H1 (cell line): ENCODE measurements around the gene ZSCAN4. TPM values are rescaled to one million over a fixed set of nuclear protein-coding genes. Genes with fewer than 3 reads are reported as not detected.
A peak's percentile ranks its signal among the peaks of the same experiment; 100 is the strongest.

Experiments used
- CTCF ChIA-PET: fragments of 300-600 bp; sonication (Branson Sonifier 250); formaldehyde crosslinking; loops from one replicate; lab custom pipeline; 2021; ENCODE audit not compliant: partially characterized antibody; lab: Charles Lee
- POLR2A ChIA-PET: fragments of 300-600 bp; sonication (Branson Sonifier 250); formaldehyde crosslinking; loops from one replicate; lab custom pipeline; 2021; ENCODE audit warnings: inconsistent platforms; ENCODE audit not compliant: partially characterized antibody; lab: Charles Lee
- DNase-seq, 2 experiments: peaks; one replicate each; pipeline versions ENCODE4 v3.0.0 to v3.0.0-alpha.2; 2010 to 2022; ENCODE audit warnings: low spot score in 2 of 2, low read depth in 1 of 2, mixed read lengths in 1 of 2
- FAIRE-seq: peaks from 2 replicates; lab custom pipeline; 2011; peaks lifted over from hg19 to GRCh38; lab: Jason Lieb, UNC
- H2AFZ ChIP-seq: 2 replicates; pipeline ENCODE4 v1.8.1; 2012; ENCODE audit warnings: low read length, inconsistent platforms
- H2AK5ac ChIP-seq: 2 replicates; pipeline ENCODE4 v1.6.1; 2013; ENCODE audit warnings: low read depth, low read length
- H2BK120ac ChIP-seq: replicated peaks from 2 replicates; pipeline ENCODE3; 2013; ENCODE audit warnings: low read depth, low read length, inconsistent platforms
- H2BK12ac ChIP-seq: 2 replicates; pipeline ENCODE4 v1.6.1; 2013; ENCODE audit warnings: low read depth, low read length
- H2BK15ac ChIP-seq: 2 replicates; pipeline ENCODE4 v1.6.1; 2013; ENCODE audit warnings: low read length
- H2BK20ac ChIP-seq: 2 replicates; pipeline ENCODE4 v1.6.1; 2013; ENCODE audit warnings: low read length
- H2BK5ac ChIP-seq: 2 replicates; pipeline ENCODE4 v1.6.1; 2013; ENCODE audit warnings: low read depth, low read length
- H3K14ac ChIP-seq: 2 replicates; pipeline ENCODE4 v1.6.1; 2013; ENCODE audit warnings: inconsistent platforms; ENCODE audit not compliant: insufficient read length
- H3K18ac ChIP-seq: 2 replicates; pipeline ENCODE4 v1.6.1; 2013; ENCODE audit warnings: low read length; ENCODE audit errors: extremely low read depth
- H3K23ac ChIP-seq: 2 replicates; pipeline ENCODE4 v1.6.1; 2013; ENCODE audit warnings: inconsistent platforms; ENCODE audit not compliant: insufficient read length
- H3K23me2 ChIP-seq: 2 replicates; pipeline ENCODE4 v1.6.1; 2013; ENCODE audit warnings: low read depth, low read length
- H3K27ac ChIP-seq: 2 replicates; pipeline ENCODE4 v1.6.1; 2011; ENCODE audit warnings: low read depth, low read length, inconsistent platforms
- H3K27me3 ChIP-seq, 4 experiments: replicated peaks in 1 of 4; 1 replicate in 1 of 4; 2 replicates in 3 of 4; pipeline versions ENCODE4 v1.6.1 to v1.8.1; 2011 to 2013; ENCODE audit warnings: low read length in 3 of 4, mild to moderate bottlenecking in 3 of 4, inconsistent platforms in 2 of 4, mixed read lengths in 2 of 4, moderate library complexity in 1 of 4; ENCODE audit not compliant: control insufficient read depth in 3 of 4, insufficient read depth in 3 of 4; ENCODE audit errors: extremely low read depth in 1 of 4
- H3K36me3 ChIP-seq, 4 experiments: 2 replicates each; pipeline versions ENCODE4 v1.6.1 to v1.8.1; 2011 to 2013; ENCODE audit warnings: mild to moderate bottlenecking in 4 of 4, low read length in 3 of 4, moderate library complexity in 2 of 4, control low read depth in 1 of 4, inconsistent platforms in 1 of 4; ENCODE audit not compliant: insufficient read depth in 4 of 4, control insufficient read depth in 2 of 4
- H3K4ac ChIP-seq: replicated peaks from 2 replicates; pipeline ENCODE3; 2013; ENCODE audit warnings: low read length, low read depth, mixed read lengths, inconsistent platforms; ENCODE audit not compliant: insufficient read length
- H3K4me1 ChIP-seq, 4 experiments: replicated peaks in 1 of 4; 1 replicate in 1 of 4; 2 replicates in 3 of 4; pipeline versions ENCODE4 v1.6.1 to v1.8.1; 2011 to 2013; ENCODE audit warnings: low read length in 3 of 4, inconsistent platforms in 2 of 4, mixed read lengths in 1 of 4; ENCODE audit not compliant: insufficient read depth in 4 of 4, control insufficient read depth in 3 of 4
- H3K4me2 ChIP-seq, 2 experiments: 2 replicates each; pipeline versions ENCODE4 v1.6.1 to v1.8.1; 2011 to 2013; ENCODE audit warnings: low read depth in 2 of 2, low read length in 2 of 2, control low read depth in 1 of 2, inconsistent platforms in 1 of 2, mild to moderate bottlenecking in 1 of 2; ENCODE audit not compliant: insufficient read depth in 1 of 2
- H3K4me3 ChIP-seq, 4 experiments: fragments of 200-600, 300-600 bp in 1 of 4; sonication (generic), shearing (Covaris generic), sonication (Bioruptor Twin) in 1 of 4; 2 replicates each; pipeline versions ENCODE4 v1.5.1 to v1.8.1; 2011 to 2016; ENCODE audit warnings: low read length in 4 of 4, low read depth in 3 of 4, control low read depth in 2 of 4, inconsistent platforms in 2 of 4, mild to moderate bottlenecking in 2 of 4, mixed read lengths in 1 of 4, moderate library complexity in 1 of 4; ENCODE audit not compliant: insufficient read depth in 2 of 4; ENCODE audit errors: extremely low read depth in 1 of 4
- H3K56ac ChIP-seq: replicated peaks from 2 replicates; pipeline ENCODE3; 2013; ENCODE audit warnings: low read depth, mild to moderate bottlenecking, mixed read lengths, low read length, inconsistent platforms; ENCODE audit not compliant: insufficient read length
- H3K79me1 ChIP-seq: 2 replicates; pipeline ENCODE4 v1.6.1; 2013; ENCODE audit warnings: low read depth, low read length, control low read depth
- H3K79me2 ChIP-seq, 2 experiments: 2 replicates each; pipeline versions ENCODE4 v1.6.1 to v1.8.1; 2012 to 2013; ENCODE audit warnings: low read length in 2 of 2, mild to moderate bottlenecking in 2 of 2, inconsistent platforms in 1 of 2; ENCODE audit not compliant: insufficient read depth in 2 of 2, control insufficient read depth in 1 of 2
- H3K9ac ChIP-seq, 4 experiments: replicated peaks in 1 of 4; 1 replicate in 1 of 4; 2 replicates in 3 of 4; pipeline versions ENCODE4 v1.6.1 to v1.8.1; 2011 to 2013; ENCODE audit warnings: low read depth in 3 of 4, low read length in 3 of 4, control low read depth in 2 of 4, mild to moderate bottlenecking in 2 of 4, moderate library complexity in 2 of 4, inconsistent platforms in 1 of 4; ENCODE audit errors: extremely low read depth in 1 of 4
- H3K9me3 ChIP-seq, 2 experiments: 2 replicates each; pipeline versions ENCODE4 v1.6.1 to v1.8.1; 2012 to 2013; ENCODE audit warnings: mild to moderate bottlenecking in 2 of 2, moderate library complexity in 2 of 2, control low read depth in 1 of 2, inconsistent platforms in 1 of 2, low read depth in 1 of 2, low read length in 1 of 2, mixed read lengths in 1 of 2; ENCODE audit not compliant: insufficient read depth in 2 of 2
- H4K20me1 ChIP-seq, 2 experiments: replicated peaks in 1 of 2; 2 replicates each; pipeline versions ENCODE3 to v1.8.1; 2011 to 2013; ENCODE audit warnings: inconsistent platforms in 2 of 2, low read length in 2 of 2, mild to moderate bottlenecking in 1 of 2; ENCODE audit not compliant: insufficient read depth in 2 of 2, control insufficient read depth in 1 of 2
- H4K5ac ChIP-seq: 2 replicates; pipeline ENCODE4 v1.6.1; 2013; ENCODE audit warnings: low read length, low read depth, mixed read lengths, inconsistent platforms; ENCODE audit not compliant: insufficient read length
- H4K8ac ChIP-seq: 2 replicates; pipeline ENCODE4 v1.8.0; 2013; ENCODE audit warnings: mild to moderate bottlenecking, moderate library complexity, low read length, inconsistent platforms; ENCODE audit not compliant: insufficient read depth; ENCODE audit errors: extremely low read depth
- H4K91ac ChIP-seq: replicated peaks from 2 replicates; pipeline ENCODE3; 2013; ENCODE audit warnings: low read length, mixed read lengths, inconsistent platforms; ENCODE audit not compliant: insufficient read length
- ASH2L ChIP-seq: fragments of 200-600, 300-600 bp; sonication (generic); IDR thresholded peaks from one replicate; pipeline ENCODE4 v1.7.1; 2017; ENCODE audit warnings: low read length
- KDM1A ChIP-seq: fragments of 200-600, 300-600 bp; sonication (generic); IDR thresholded peaks from 2 replicates; pipeline ENCODE4 v1.7.1; 2016; ENCODE audit warnings: mild to moderate bottlenecking, low read length, borderline replicate concordance
- MAX ChIP-seq: IDR thresholded peaks from 2 replicates; pipeline ENCODE4 v1.6.1; 2012; ENCODE audit warnings: inconsistent platforms
- PHF8 ChIP-seq: fragments of 200-600 bp; sonication (generic); conservative IDR thresholded peaks from 2 replicates; pipeline ENCODE4 v1.7.1; 2012; ENCODE audit warnings: low read depth, mild to moderate bottlenecking, inconsistent platforms, low read length, moderate library complexity
- POLR2A ChIP-seq, 2 experiments: IDR thresholded peaks; 1 replicate in 1 of 2; 2 replicates in 1 of 2; pipeline ENCODE4 v1.6.1; 2011; ENCODE audit warnings: low read depth in 2 of 2, low read length in 2 of 2, mild to moderate bottlenecking in 2 of 2; ENCODE audit errors: control extremely low read depth in 1 of 2
- SIX5 ChIP-seq: IDR thresholded peaks from 2 replicates; pipeline ENCODE4 v1.6.1; 2011; ENCODE audit warnings: mild to moderate bottlenecking, low read depth, low read length
- SP4 ChIP-seq: IDR thresholded peaks from 2 replicates; pipeline ENCODE4 v1.6.1; 2012; ENCODE audit warnings: low read length, inconsistent platforms
- SUZ12 ChIP-seq: fragments of 200-600 bp; sonication (generic); IDR thresholded peaks from 2 replicates; pipeline ENCODE4 v1.6.1; 2012; ENCODE audit warnings: mild to moderate bottlenecking, inconsistent platforms, low read length, moderate library complexity, mixed read lengths
- TAF1 ChIP-seq: IDR thresholded peaks from 2 replicates; pipeline ENCODE4 v1.6.1; 2011; ENCODE audit warnings: mild to moderate bottlenecking, low read depth, low read length
- TAF7 ChIP-seq: optimal IDR thresholded peaks from 2 replicates; pipeline ENCODE3; 2011; ENCODE audit warnings: low read depth, mild to moderate bottlenecking, inconsistent platforms, low read length, moderate library complexity, borderline replicate concordance
- TBP ChIP-seq: IDR thresholded peaks from 2 replicates; pipeline ENCODE4 v1.6.1; 2011; ENCODE audit warnings: low read depth, low read length, improper control_type of control experiment
- WGBS, 2 experiments: shearing (Covaris generic) in 1 of 2; methylation state at CpG; one replicate each; pipeline versions ENCODE4 v1.1.6 to v1.1.7; 2013 to 2015; ENCODE audit warnings: low lambda C conversion rate in 2 of 2, mixed read lengths in 2 of 2, inconsistent platforms in 1 of 2, low coverage in 1 of 2, missing lambda C conversion rate in 1 of 2; ENCODE audit not compliant: insufficient replicate concordance in 2 of 2, insufficient coverage in 1 of 2, insufficient read length in 1 of 2; ENCODE audit errors: extremely low coverage in 1 of 2, missing lambda C conversion rate in 1 of 2; 5-methylcytosine and 5-hydroxymethylcytosine counted together
- polyA plus RNA-seq, 7 experiments: library from polyadenylated mRNA; depleted of rRNA in 3 of 7; stranded (reverse) in 5 of 7; unstranded in 2 of 7; fragments of >200 nt in 5 of 7; fragments of 200-250 nt in 2 of 7; gene quantifications; 1 replicate in 5 of 7; 2 replicates in 1 of 7; 4 replicates in 1 of 7; pipeline versions ENCODE4 v1.2.1 to v1.2.3, GENCODE V29; 2011 to 2013; ENCODE audit warnings: missing spikeins in 2 of 7, mixed read lengths in 2 of 7
- total RNA-seq: library from RNA; stranded (reverse); fragmentation: NEBNext Ultra II Directional; extraction: Animal tissue kit (Norgen Biotek cat#: 25700); gene quantifications from 2 replicates; pipeline ENCODE4 v1.2.1, GENCODE V29; 2021

Gene ZSCAN4
- total and polyA plus RNA-seq, 2 of the 8 experiments (the other 6 are each of a cell fraction or from before 2014, with no cell fraction given): not detected

DNA sequence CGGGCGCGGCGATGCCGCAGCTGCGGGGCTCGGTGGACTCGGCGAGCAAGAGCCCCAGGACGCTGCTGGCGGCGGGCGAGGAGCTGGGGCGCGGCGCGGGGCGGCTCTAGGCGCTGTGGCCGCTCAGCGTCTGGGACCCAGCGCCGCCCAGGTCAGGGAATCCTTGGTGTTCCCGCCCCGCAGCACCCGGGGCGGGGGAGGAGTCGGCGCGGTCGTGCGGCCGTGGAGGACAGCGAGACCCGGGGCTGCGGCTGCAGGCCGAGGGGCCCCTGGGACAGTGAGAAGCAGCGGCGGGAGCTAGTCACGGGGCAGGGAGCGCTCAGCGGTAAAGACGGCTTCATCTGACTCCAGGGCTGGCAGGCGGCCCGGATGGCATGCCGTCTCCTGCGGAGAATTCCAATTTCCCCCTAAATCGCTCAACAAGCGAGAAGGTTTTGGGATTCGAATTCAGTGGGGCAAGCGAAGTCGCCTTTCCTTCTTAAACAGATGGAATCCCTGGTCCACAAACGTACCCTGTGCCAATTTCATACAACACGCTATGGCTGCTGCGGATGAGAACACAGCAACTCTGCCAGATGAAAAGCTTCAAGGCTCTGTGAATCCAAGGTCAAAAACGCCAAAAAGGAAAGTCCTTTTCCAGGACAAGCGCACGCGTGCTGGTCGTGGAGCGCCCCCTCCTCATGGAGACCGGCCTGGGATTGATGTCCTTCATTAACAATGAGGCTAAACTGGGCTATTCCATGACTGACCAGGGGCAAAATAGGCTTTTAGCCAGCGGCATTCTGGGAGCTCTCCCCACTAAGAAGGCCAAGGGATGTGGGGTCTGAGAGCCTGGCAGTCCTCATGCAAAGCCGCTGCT lies 4.2 kb upstream of the ZSCAN4 start:
- ChIA-PET CTCF (interaction anchor here (1.1 to 3.7 kb wide), 7 partner anchors 9 to 179 kb away, joined by 3 to 14 read pairs (median 6); partner anchors contain the start of gene ZNF551), POLR2A (interaction anchor here (0.6 to 3.2 kb wide), 24 partner anchors 9 to 391 kb away, joined by 3 to 26 read pairs (median 4); partner anchors contain the start of genes ZIK1, ZNF134, ZNF154 and ZNF416)
- no peak overlapping the region for H3K27ac ChIP-seq
- peak; percentile 63 to 81 for TF ChIP-seq POLR2A (IDR thresholded peaks at IDR 0.05; ENCODE audit: control extremely low read depth in 1 of 2, low read depth in 2 of 2, low read length in 2 of 2)
- TF ChIP-seq ASH2L: peak; percentile 66
- TF ChIP-seq PHF8: peak; percentile 56
- no peak for TF ChIP-seq SP4
- TF ChIP-seq KDM1A: no peak
- peak; percentile 1 for TF ChIP-seq TAF7
- TF ChIP-seq TBP: peak; percentile 47; the same call in 1 of the 2 replicates
- no peak for TF ChIP-seq SIX5
- 0 out of 2 replicates have a peak, but pooled peaks have one; percentile 65 for TF ChIP-seq TAF1
- TF ChIP-seq MAX: peak; percentile 57
- TF ChIP-seq SUZ12: peak; percentile 52; the same call in 1 of the 2 replicates

More for the DNA sequence above, 4.2 kb upstream of the ZSCAN4 start:
- Histone ChIP-seq H3K56ac (no peak overlapping the region), H3K14ac (no peak overlapping the region), H2BK15ac (peak overlapping the region; percentile 81; the same call in 1 of the 2 replicates), H3K9ac (peak overlapping the region in 3 of 4 experiments; percentile 36 to 58 (median 54); a peak in 5 of 7 replicates), H4K91ac (no peak overlapping the region), H2BK5ac (no peak overlapping the region), H3K23me2 (peaks cover 4% of the 10 kb centered on the region), H3K79me2 (no peaks in the 10 kb centered on the region), H3K4me3 (peak overlapping the region; percentile 40 to 72 (median 56)), H3K4me2 (peak overlapping the region; percentile 74 to 86), H2AFZ (peak overlapping the region; percentile 96), H3K27me3 (no peaks in the 10 kb centered on the region; a peak in 4 of 7 replicates), H3K18ac (peak overlapping the region; percentile 64), H3K79me1 (no peaks in the 10 kb centered on the region), H4K5ac (peak overlapping the region; percentile 46), H4K20me1 (no peaks in the 10 kb centered on the region), H3K36me3 (no peaks in the 10 kb centered on the region), H2AK5ac (no peak overlapping the region), H2BK12ac (peak overlapping the region; percentile 90; the same call in 1 of the 2 replicates), H3K9me3 (no peaks in the 10 kb centered on the region), H4K8ac (peak overlapping the region; percentile 46; the same call in 1 of the 2 replicates), H3K23ac (no peak overlapping the region), H3K4me1 (peaks cover 2 to 5% (median 4%) of the 10 kb centered on the region in 4 experiments), H3K4ac (no peak overlapping the region), H2BK20ac (0 out of 2 replicates have a peak overlapping the region, but pooled peaks have one; percentile 55), H2BK120ac (no peak overlapping the region)
- DNase-seq (peak in 1 of 2 experiments; percentile 83), FAIRE-seq (peak; percentile 48)
- WGBS, 2 experiments: 4% methylated on average over 45 of the region's 64 CpGs; no CpG with 5 or more reads in 1 of the 2 experiments
